Measurements from ENCODE around the gene SBSN.
A peak's percentile ranks its signal among the peaks of the same experiment; 100 is the strongest.

The SBSN gene

GRCh38 chr19:35528218-35529038 lies at the start of gene SBSN:
TSS of gene SBSN (minus strand) at chr19:35528311. CDS start at chr19:35528281, 30 bp downstream.
- no peak for DNase-seq (ENCODE audit: low spot score)

- no peak for DNase-seq (ENCODE audit: low spot score)
Observed at GRCh38 chr19:35571406-35571965, 43.4 kb upstream of the SBSN start.

- DNase-seq (ENCODE audit: low spot score) = no peak
Observed at GRCh38 chr19:35569281-35569781, 41.2 kb upstream of the SBSN start.

- DNase-seq (ENCODE audit: low spot score) = no peak
Observed at GRCh38 chr19:35566738-35567137, 38.6 kb upstream of the SBSN start.

- DNase-seq (ENCODE audit: low spot score) = no peak
Observed at GRCh38 chr19:35565016-35565856, 37.1 kb upstream of the SBSN start.

GRCh38 chr19:35563207-35563829 lies 35.2 kb upstream of the SBSN start, which contains the start of gene ATP4A:
TSS of gene ATP4A (minus strand) at chr19:35563658. CDS start at chr19:35563629, 29 bp downstream.
- DNase-seq (ENCODE audit: low spot score) = no peak

DNA sequence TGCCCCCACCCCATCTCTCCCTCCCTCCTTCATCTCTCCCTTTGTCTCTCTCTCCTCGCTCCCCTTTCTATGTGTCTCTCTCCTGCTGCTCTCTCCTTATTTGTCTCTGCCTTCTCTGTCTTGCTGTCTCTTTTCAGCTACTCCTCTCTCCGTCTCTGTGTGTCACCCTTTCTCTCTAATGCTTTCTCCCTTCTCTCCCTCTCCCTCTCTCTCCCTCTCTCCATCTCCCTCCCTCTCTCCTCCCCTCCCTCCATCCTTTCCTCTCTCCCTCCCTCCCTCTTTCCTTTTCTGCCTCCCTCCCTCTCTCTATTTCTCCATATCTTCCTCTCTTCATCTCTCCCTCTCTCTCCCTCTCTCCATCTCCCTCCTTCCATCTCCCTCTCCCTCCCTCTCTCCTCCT lies 34.7 kb upstream of the SBSN start:
- no peak for DNase-seq (ENCODE audit: low spot score)

DNA sequence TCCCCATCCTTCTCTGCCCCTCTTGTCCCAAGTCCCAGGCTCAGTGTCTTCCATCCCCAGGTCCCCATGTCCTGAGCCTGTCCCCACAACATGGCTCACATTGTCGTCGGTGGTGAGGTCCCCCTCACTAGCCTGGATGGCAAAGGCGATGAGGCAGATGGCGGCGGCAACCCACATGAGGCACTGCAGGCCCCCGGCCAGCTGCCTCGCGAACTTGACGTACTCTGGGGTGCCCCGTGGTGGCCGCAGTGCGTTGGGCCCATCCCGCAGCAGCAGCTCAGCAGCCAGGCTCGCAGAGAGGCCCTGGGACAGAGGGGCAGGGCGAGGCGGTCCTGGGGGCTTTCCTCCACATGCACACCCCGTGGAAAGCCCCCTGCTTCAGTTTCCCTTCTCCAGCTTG lies 34.2 kb upstream of the SBSN start:
- no peak for DNase-seq (ENCODE audit: low spot score)

DNA sequence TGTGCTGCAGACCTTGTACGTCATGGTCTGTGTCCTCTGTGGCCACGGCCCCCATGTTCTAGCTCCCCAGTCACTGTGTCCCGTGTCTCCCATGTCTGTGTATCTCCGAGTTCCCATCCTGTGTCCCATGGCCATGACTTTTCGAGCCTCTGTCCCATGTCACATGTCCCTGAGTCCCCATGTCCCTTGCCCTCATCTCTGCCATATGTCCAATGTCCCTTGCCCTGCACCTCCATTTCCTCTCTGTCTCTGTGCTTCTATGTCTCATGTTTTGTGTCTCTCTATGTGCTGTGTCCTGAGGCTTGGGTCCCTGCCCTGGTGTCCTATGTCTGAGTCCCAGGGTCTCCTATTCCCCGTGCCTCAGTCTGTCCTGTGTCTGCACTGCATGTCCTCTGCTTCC lies 33.3 kb upstream of the SBSN start:
- no peak for DNase-seq (ENCODE audit: low spot score)

- DNase-seq (ENCODE audit: low spot score) = no peak
Observed at GRCh38 chr19:35560677-35561076, 32.6 kb upstream of the SBSN start.

- DNase-seq (ENCODE audit: low spot score) = no peak
Observed at GRCh38 chr19:35560271-35560670, 32.2 kb upstream of the SBSN start.

- DNase-seq (ENCODE audit: low spot score) = no peak
Observed at GRCh38 chr19:35559781-35560180, 31.7 kb upstream of the SBSN start.

- no peak for DNase-seq (ENCODE audit: low spot score)
Observed at GRCh38 chr19:35559281-35559659, 31.2 kb upstream of the SBSN start.

GRCh38 chr19:35558400-35559280 lies 30.5 kb upstream of the SBSN start:
- no peak for DNase-seq (ENCODE audit: low spot score)

- DNase-seq (ENCODE audit: low spot score) = no peak
Observed at GRCh38 chr19:35557539-35558399, 29.7 kb upstream of the SBSN start.

GRCh38 chr19:35556846-35557538 lies 28.9 kb upstream of the SBSN start:
- no peak for DNase-seq (ENCODE audit: low spot score)

DNA sequence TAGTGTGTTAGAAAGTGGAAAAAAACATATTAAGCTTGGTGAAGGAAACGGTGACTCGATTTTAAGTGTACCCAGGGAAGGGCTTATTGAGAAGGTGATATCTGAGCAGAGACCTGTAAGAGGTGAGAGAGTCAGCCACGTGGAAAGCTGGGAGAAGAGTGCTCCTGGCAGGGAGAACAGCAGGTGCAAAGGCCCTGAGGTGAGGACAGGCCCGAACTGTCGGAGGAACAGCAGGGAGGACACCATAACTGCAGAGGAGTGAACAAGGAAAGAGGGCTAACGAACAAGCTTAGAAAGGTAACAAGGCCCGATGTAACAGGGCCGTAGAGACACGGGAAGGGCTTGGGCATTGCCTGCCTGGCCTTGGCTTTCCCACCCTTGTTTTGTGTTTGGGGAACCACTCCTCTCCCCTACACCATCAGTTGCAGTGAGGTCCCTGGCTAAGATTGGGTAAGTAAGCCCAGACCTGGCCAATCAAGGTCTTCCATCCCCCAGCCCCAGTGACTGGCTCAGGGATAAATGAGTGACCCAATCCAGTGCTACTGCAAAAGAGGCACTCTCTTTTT lies 28.0 kb upstream of the SBSN start:
- no peak for DNase-seq (ENCODE audit: low spot score)

DNA sequence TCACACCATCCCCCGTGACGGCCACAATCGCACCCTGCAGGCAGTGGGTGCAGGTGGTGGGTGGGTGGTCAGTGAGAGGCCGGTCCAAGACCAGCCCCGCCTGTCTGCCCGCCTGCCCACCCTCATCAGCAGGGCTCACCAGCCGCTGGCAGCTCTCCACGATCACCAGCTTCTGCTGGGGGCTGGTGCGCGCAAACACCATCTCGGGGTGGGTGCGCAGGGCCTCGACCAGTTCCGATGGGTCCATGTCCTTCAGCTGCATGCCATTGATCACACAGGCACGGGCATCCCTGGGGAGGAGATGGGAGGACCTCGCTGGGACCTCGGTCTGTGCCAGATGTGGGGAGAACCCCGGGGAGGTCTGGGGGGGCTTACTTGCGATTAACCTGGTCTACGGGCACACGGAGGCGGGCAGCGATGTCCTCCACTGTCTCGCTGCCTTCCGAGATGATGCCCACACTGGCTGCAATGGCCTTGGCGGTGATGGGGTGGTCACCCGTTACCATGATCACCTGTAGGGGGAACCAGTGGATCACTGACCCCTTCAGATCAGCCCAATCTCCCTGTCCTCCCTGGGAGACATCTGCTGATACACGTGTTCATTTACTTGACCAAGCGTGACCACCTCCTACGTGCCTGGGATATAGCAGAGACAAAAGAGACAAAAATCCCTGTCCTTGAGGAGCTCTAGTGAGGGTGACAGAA lies 27.3 kb upstream of the SBSN start:
- DNase-seq (ENCODE audit: low spot score) = peak; percentile 45

GRCh38 chr19:35554076-35554475 lies 26.0 kb upstream of the SBSN start:
- no peak for DNase-seq (ENCODE audit: low spot score)

Data from RKO (cell line).